Hepatocyte (in vitro differentiated cells): Measurements from ENCODE around the gene ENOX1. TPM values are rescaled to one million over a fixed set of nuclear protein-coding genes. Genes with fewer than 3 reads are reported as not detected.

Experiments used
- DNase-seq: peaks from one replicate; pipeline ENCODE4 v3.0.0-alpha.2; 2016; ENCODE audit warnings: low spot score
- H2AFZ ChIP-seq: fragments of 200-600 bp; sonication (generic); 2 replicates; pipeline ENCODE4 v1.6.0; 2016; ENCODE audit warnings: antibody characterized with exemption, mild to moderate bottlenecking
- H3K27ac ChIP-seq: fragments of 200-600 bp; sonication (generic); 2 replicates; pipeline ENCODE4 v1.5.1; 2016; ENCODE audit warnings: mild to moderate bottlenecking
- H3K27me3 ChIP-seq: fragments of 200-600 bp; sonication (generic); 2 replicates; pipeline ENCODE4 v1.6.1; 2016
- H3K36me3 ChIP-seq: fragments of 200-600 bp; sonication (generic); replicated peaks from 2 replicates; pipeline ENCODE4 v1.5.1; 2016; ENCODE audit warnings: low read depth; ENCODE audit not compliant: insufficient read depth
- H3K4me1 ChIP-seq: fragments of 200-600 bp; sonication (generic); 2 replicates; pipeline ENCODE4 v1.5.1; 2016; ENCODE audit warnings: mild to moderate bottlenecking, moderate library complexity; ENCODE audit not compliant: insufficient read depth
- H3K4me2 ChIP-seq: fragments of 200-600 bp; sonication (generic); 2 replicates; pipeline ENCODE4 v1.6.0; 2016
- H3K4me3 ChIP-seq: fragments of 200-600 bp; sonication (generic); 2 replicates; pipeline ENCODE4 v1.5.1; 2016; ENCODE audit warnings: mild to moderate bottlenecking
- H3K79me2 ChIP-seq: fragments of 200-600 bp; sonication (generic); 2 replicates; pipeline ENCODE4 v1.6.0; 2017; ENCODE audit warnings: mild to moderate bottlenecking
- H3K9me2 ChIP-seq: fragments of 200-600 bp; sonication (generic); replicated peaks from 2 replicates; pipeline ENCODE4 v1.6.0; 2017; ENCODE audit warnings: mild to moderate bottlenecking; ENCODE audit not compliant: insufficient read depth
- H3K9me3 ChIP-seq: fragments of 200-600 bp; sonication (generic); 2 replicates; pipeline ENCODE4 v1.5.1; 2016; ENCODE audit warnings: low read depth, mild to moderate bottlenecking
- H4K20me1 ChIP-seq: fragments of 200-600 bp; sonication (generic); 2 replicates; pipeline ENCODE4 v1.6.0; 2016; ENCODE audit warnings: mild to moderate bottlenecking; ENCODE audit not compliant: insufficient read depth, poor library complexity, severe bottlenecking
- CTCF ChIP-seq: fragments of 200-600 bp; sonication (generic); IDR thresholded peaks from 2 replicates; pipeline ENCODE4 v1.5.1; 2016; ENCODE audit warnings: antibody characterized with exemption, mild to moderate bottlenecking; ENCODE audit not compliant: poor library complexity
- EZH2 ChIP-seq: fragments of 200-600 bp; sonication (generic); IDR thresholded peaks from 2 replicates; pipeline ENCODE4 v1.6.1; 2016; ENCODE audit warnings: antibody characterized with exemption, mild to moderate bottlenecking, borderline replicate concordance
- EZH2phosphoT487 ChIP-seq: fragments of 200-600 bp; sonication (generic); IDR thresholded peaks from one replicate; pipeline ENCODE4 v1.6.1; 2018; ENCODE audit warnings: antibody characterized with exemption, mild to moderate bottlenecking, low read depth, moderate library complexity; ENCODE audit not compliant: unreplicated experiment, severe bottlenecking
- WGBS: methylation state at CpG from one replicate; pipeline ENCODE4 v1.1.6; 2016; ENCODE audit warnings: low lambda C conversion rate; ENCODE audit errors: missing lambda C conversion rate; 5-methylcytosine and 5-hydroxymethylcytosine counted together
- polyA plus RNA-seq: library from polyadenylated mRNA; unstranded; fragments of >200 nt; fragmentation: Nextera tagmentation; extraction: Ambion mirVana; gene quantifications from 2 replicates; pipeline ENCODE4 v1.2.1, GENCODE V29; 2016
- total RNA-seq: library from RNA; depleted of rRNA; stranded (reverse); fragments of >200 nt; gene quantifications from 2 replicates; pipeline ENCODE4 v1.2.3, GENCODE V29; 2014

The ENOX1 gene
- total and polyA plus RNA-seq, 2 experiments from 2014 or later: 2.4 to 4.0 TPM

- Histone ChIP-seq H3K27me3 (no peaks in the 10 kb centered on the region), H3K9me3 (no peaks in the 10 kb centered on the region), H3K4me1 (no peaks in the 10 kb centered on the region), H3K4me3 (no peak overlapping the region), H2AFZ (no peak overlapping the region), H3K36me3 (no peaks in the 10 kb centered on the region), H3K79me2 (no peaks in the 10 kb centered on the region), H4K20me1 (no peaks in the 10 kb centered on the region), H3K27ac (no peak overlapping the region), H3K4me2 (no peak overlapping the region), H3K9me2 (no peaks in the 10 kb centered on the region)
- TF ChIP-seq EZH2 (no peak), EZH2phosphoT487 (no peak), CTCF (no peak)
- 67% methylated on average over 8 of the region's 8 CpGs for WGBS
- DNase-seq: no peak
Measured at GRCh38 chr13:43428545-43429296, 358.1 kb downstream of the ENOX1 start.

GRCh38 chr13:43426355-43426754 lies 360.4 kb downstream of the ENOX1 start:
- Histone ChIP-seq H3K4me1 (no peaks in the 10 kb centered on the region), H3K4me2 (no peak overlapping the region), H3K36me3 (no peaks in the 10 kb centered on the region), H3K27ac (no peak overlapping the region), H3K9me3 (no peaks in the 10 kb centered on the region), H3K79me2 (no peaks in the 10 kb centered on the region), H3K9me2 (no peaks in the 10 kb centered on the region), H4K20me1 (no peaks in the 10 kb centered on the region), H3K27me3 (no peaks in the 10 kb centered on the region), H2AFZ (no peak overlapping the region), H3K4me3 (no peak overlapping the region)
- 59% methylated on average over 4 of the region's 4 CpGs for WGBS
- no peak for DNase-seq
- TF ChIP-seq EZH2phosphoT487 (no peak), EZH2 (no peak), CTCF (no peak)

- 57% methylated on average over 1 of the region's 1 CpG for WGBS
- Histone ChIP-seq H2AFZ (no peak overlapping the region), H3K36me3 (no peaks in the 10 kb centered on the region), H3K4me2 (no peak overlapping the region), H3K4me1 (no peaks in the 10 kb centered on the region), H3K9me3 (no peaks in the 10 kb centered on the region), H3K27ac (no peak overlapping the region), H3K27me3 (no peaks in the 10 kb centered on the region), H4K20me1 (no peaks in the 10 kb centered on the region), H3K79me2 (no peaks in the 10 kb centered on the region), H3K4me3 (no peak overlapping the region), H3K9me2 (no peaks in the 10 kb centered on the region)
- no peak for DNase-seq
- no peak for TF ChIP-seq EZH2
- no peak for TF ChIP-seq EZH2phosphoT487
- TF ChIP-seq CTCF: no peak
Measured at GRCh38 chr13:43425234-43425633, 361.5 kb downstream of the ENOX1 start.
